Fibroblast of skin of right biceps (primary cell): ENCODE results near the gene ZDHHC6.
"Not testable (repeated sequence)": the region's sequence is repeated elsewhere in the genome, so short reads cannot be mapped to it uniquely, and the experiment has no call there.

Experiments used
- DNase-seq: peaks from one replicate; pipeline ENCODE4 v3.0.0-alpha.2; 2013

The ZDHHC6 gene

GRCh38 chr10:112442063-112442462, 4.7 kb downstream of the ZDHHC6 start:
- no peak for DNase-seq

GRCh38 chr10:112441520-112441919, 5.2 kb downstream of the ZDHHC6 start:
- no peak for DNase-seq

GRCh38 chr10:112438356-112438755, 8.4 kb downstream of the ZDHHC6 start:
- DNase-seq = no peak

GRCh38 chr10:112434988-112435619, 11.6 kb downstream of the ZDHHC6 start:
- peak; percentile 38 for DNase-seq

GRCh38 chr10:112433136-112433535, 13.6 kb downstream of the ZDHHC6 start:
- no peak for DNase-seq

GRCh38 chr10:112429654-112430230, 17.0 kb downstream of the ZDHHC6 start:
- no peak for DNase-seq

GRCh38 chr10:112429147-112429546, 17.6 kb downstream of the ZDHHC6 start:
- DNase-seq = no peak

- DNase-seq = no peak
Measured at GRCh38 chr10:112426111-112426510, 20.6 kb downstream of the ZDHHC6 start.

GRCh38 chr10:112424651-112425050, 22.1 kb downstream of the ZDHHC6 start:
- DNase-seq = no peak

GRCh38 chr10:112421731-112422130, 25.0 kb downstream of the ZDHHC6 start:
- no peak for DNase-seq

- no peak for DNase-seq
Measured at GRCh38 chr10:112412696-112413095, 34.0 kb downstream of the ZDHHC6 start.

- DNase-seq = no peak
Measured at GRCh38 chr10:112409755-112410154, 37.0 kb downstream of the ZDHHC6 start.

- DNase-seq = no peak
Measured at GRCh38 chr10:112409299-112409698, 37.4 kb downstream of the ZDHHC6 start.

GRCh38 chr10:112407696-112408095, 39.0 kb downstream of the ZDHHC6 start:
- no peak for DNase-seq

GRCh38 chr10:112406806-112407205, 39.9 kb downstream of the ZDHHC6 start:
- DNase-seq = not testable (repeated sequence)

GRCh38 chr10:112404617-112405016, 42.1 kb downstream of the ZDHHC6 start:
- no peak for DNase-seq

GRCh38 chr10:112402917-112403316, 43.8 kb downstream of the ZDHHC6 start:
- DNase-seq = no peak

- no peak for DNase-seq
Measured at GRCh38 chr10:112397592-112397991, 49.1 kb downstream of the ZDHHC6 start.

GRCh38 chr10:112395809-112396530, 50.7 kb downstream of the ZDHHC6 start:
- no peak for DNase-seq

GRCh38 chr10:112394475-112394875, 52.2 kb downstream of the ZDHHC6 start:
- no peak for DNase-seq

- no peak for DNase-seq
Measured at GRCh38 chr10:112393827-112394226, 52.9 kb downstream of the ZDHHC6 start.

- no peak for DNase-seq
Measured at GRCh38 chr10:112393341-112393740, 53.4 kb downstream of the ZDHHC6 start.

GRCh38 chr10:112390125-112390703, 56.5 kb downstream of the ZDHHC6 start:
- DNase-seq = no peak

- DNase-seq = peak; percentile 58
Measured at GRCh38 chr10:112389271-112389822, 57.4 kb downstream of the ZDHHC6 start.
